Measurements from ENCODE around the gene SLC43A2. TPM values are rescaled to one million over a fixed set of nuclear protein-coding genes. Genes with fewer than 3 reads are reported as not detected.

SLC43A2 gene
- total RNA-seq, 1 experiment from 2014 or later: 12.6 TPM

DNA sequence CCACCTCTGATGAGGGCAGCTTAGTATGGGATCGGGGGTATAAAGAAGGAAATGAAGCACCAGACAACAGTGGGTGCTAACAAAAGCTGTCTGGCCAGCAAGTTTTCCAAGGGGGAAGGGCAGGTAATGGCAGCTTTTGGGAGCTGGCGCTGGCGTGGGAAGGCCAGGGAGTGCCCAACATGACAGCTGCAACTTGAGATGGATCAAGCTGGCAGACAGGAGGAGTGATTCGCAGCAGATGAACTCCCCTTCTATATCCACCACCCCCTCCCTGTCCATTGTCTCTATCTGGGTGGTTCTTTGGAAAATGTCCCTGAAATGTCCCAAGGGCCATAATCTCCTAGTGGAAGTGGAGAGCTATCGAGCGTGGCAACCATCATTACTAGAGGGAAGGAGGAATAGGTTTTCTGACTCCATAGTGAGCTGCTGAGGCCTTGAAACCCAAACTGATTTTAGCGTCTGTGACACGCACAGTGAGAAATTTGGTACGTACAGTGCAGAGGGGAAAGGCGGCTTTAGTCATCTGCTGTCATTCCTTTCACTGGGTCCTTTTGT lies 107.5 kb downstream of the SLC43A2 start:
- BruUV-seq (replicated peaks): no TSS peak
- intact Hi-C loops (cut with micrococcal nuclease): no loop called here
- ChIA-PET RAD21 (ENCODE audit: low non-redundant PET in 1 of 2, low total read pairs in 2 of 2, uncharacterized antibody in 2 of 2, unreplicated experiment in 2 of 2) (no interaction called here), POLR2A (no interaction called here), CTCF (interaction anchor here (1.3 kb wide), 1 partner anchor 12 kb away, joined by 3 read pairs; no protein-coding TSS in a partner anchor)
- H3K79me2 ChIP-seq (ENCODE audit: insufficient read depth, low read length): peaks cover 18% of the 10 kb centered on the region
- H3K4me2 ChIP-seq (ENCODE audit: low read length): no peak overlapping the region
- no peak for TF ChIP-seq EZH2phosphoT487 (IDR thresholded peaks at IDR 0.05; ENCODE audit: borderline replicate concordance)
- no peak for TF ChIP-seq ZFX (IDR thresholded peaks at IDR 0.05)
- no peak for TF ChIP-seq POLR2AphosphoS5 (IDR thresholded peaks at IDR 0.05; ENCODE audit: low read depth, low read length)
- TF ChIP-seq POLR2A (IDR thresholded peaks at IDR 0.05; ENCODE audit: borderline replicate concordance, extremely low read depth, insufficient read depth, insufficient read length): no peak
- no peak for TF ChIP-seq MAX (IDR thresholded peaks at IDR 0.05)
- no peak for TF ChIP-seq SRF (IDR thresholded peaks at IDR 0.05; ENCODE audit: low read depth)
- TF ChIP-seq, protein P1, sequence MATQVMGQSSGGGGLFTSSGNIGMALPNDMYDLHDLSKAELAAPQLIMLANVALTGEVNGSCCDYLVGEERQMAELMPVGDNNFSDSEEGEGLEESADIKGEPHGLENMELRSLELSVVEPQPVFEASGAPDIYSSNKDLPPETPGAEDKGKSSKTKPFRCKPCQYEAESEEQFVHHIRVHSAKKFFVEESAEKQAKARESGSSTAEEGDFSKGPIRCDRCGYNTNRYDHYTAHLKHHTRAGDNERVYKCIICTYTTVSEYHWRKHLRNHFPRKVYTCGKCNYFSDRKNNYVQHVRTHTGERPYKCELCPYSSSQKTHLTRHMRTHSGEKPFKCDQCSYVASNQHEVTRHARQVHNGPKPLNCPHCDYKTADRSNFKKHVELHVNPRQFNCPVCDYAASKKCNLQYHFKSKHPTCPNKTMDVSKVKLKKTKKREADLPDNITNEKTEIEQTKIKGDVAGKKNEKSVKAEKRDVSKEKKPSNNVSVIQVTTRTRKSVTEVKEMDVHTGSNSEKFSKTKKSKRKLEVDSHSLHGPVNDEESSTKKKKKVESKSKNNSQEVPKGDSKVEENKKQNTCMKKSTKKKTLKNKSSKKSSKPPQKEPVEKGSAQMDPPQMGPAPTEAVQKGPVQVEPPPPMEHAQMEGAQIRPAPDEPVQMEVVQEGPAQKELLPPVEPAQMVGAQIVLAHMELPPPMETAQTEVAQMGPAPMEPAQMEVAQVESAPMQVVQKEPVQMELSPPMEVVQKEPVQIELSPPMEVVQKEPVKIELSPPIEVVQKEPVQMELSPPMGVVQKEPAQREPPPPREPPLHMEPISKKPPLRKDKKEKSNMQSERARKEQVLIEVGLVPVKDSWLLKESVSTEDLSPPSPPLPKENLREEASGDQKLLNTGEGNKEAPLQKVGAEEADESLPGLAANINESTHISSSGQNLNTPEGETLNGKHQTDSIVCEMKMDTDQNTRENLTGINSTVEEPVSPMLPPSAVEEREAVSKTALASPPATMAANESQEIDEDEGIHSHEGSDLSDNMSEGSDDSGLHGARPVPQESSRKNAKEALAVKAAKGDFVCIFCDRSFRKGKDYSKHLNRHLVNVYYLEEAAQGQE (IDR thresholded peaks at IDR 0.05; ENCODE audit: low read depth): no peak
- TF ChIP-seq ELF1 (IDR thresholded peaks at IDR 0.05; ENCODE audit: borderline replicate concordance, low read depth): no peak
- no peak for TF ChIP-seq SP1 (IDR thresholded peaks at IDR 0.05; ENCODE audit: low read depth)
- no peak for TF ChIP-seq CEBPB (IDR thresholded peaks at IDR 0.05; ENCODE audit: low read depth)
- no peak overlapping the region for H3K4me3 ChIP-seq (replicated peaks in 1 of 2; ENCODE audit: low read depth in 1 of 2, low read length in 2 of 2)
- H3K9me3 ChIP-seq (ENCODE audit: control insufficient read depth in 1 of 2, insufficient read depth in 1 of 2, low read depth in 1 of 2, low read length in 2 of 2): no peaks in the 10 kb centered on the region
- no peaks in the 10 kb centered on the region for H4K20me1 ChIP-seq (ENCODE audit: insufficient read depth)
- H3K27me3 ChIP-seq (ENCODE audit: insufficient read depth, low read length): no peaks in the 10 kb centered on the region
- DNase-seq (ENCODE audit: low read depth, low spot score): no peak
- no peak overlapping the region for H3K27ac ChIP-seq (ENCODE audit: low read depth, low read length)
- ATAC-seq: no peak
- H2AFZ ChIP-seq (ENCODE audit: low read depth, low read length, poor library complexity, severe bottlenecking): no peak overlapping the region
- H3K9ac ChIP-seq (ENCODE audit: low read length): no peak overlapping the region
- peaks cover 8 to 19% of the 10 kb centered on the region in 2 experiments; a peak in 2 of 4 replicates for H3K36me3 ChIP-seq (ENCODE audit: control insufficient read depth in 1 of 2, insufficient read depth in 2 of 2, low read length in 2 of 2)
- H3K9me2 ChIP-seq (ENCODE audit: insufficient read depth): no peaks in the 10 kb centered on the region
- H3K4me1 ChIP-seq (ENCODE audit: control insufficient read depth in 1 of 2, insufficient read depth in 2 of 2, low read length in 2 of 2): peaks cover 8 to 11% of the 10 kb centered on the region in 2 experiments; a peak in 3 of 4 replicates
